ENCODE measurements around the gene KIZ.

Gene KIZ

GRCh38 chr20:21288587-21289370 is 162.9 kb downstream of the KIZ start:
- H3K9ac ChIP-seq (ENCODE audit: low read length): no peak overlapping the region
- H3K36me3 ChIP-seq (ENCODE audit: control insufficient read depth, insufficient read depth, low read length): no peaks in the 10 kb centered on the region
- no peaks in the 10 kb centered on the region for H3K9me3 ChIP-seq (ENCODE audit: control insufficient read depth, low read length)
- H3K27me3 ChIP-seq (ENCODE audit: control insufficient read depth, insufficient read depth, low read length): no peaks in the 10 kb centered on the region
- H3K4me1 ChIP-seq (ENCODE audit: control insufficient read depth, insufficient read depth, low read length): no peaks in the 10 kb centered on the region
- no peak overlapping the region for H3K4me3 ChIP-seq (ENCODE audit: low read length)

DNA sequence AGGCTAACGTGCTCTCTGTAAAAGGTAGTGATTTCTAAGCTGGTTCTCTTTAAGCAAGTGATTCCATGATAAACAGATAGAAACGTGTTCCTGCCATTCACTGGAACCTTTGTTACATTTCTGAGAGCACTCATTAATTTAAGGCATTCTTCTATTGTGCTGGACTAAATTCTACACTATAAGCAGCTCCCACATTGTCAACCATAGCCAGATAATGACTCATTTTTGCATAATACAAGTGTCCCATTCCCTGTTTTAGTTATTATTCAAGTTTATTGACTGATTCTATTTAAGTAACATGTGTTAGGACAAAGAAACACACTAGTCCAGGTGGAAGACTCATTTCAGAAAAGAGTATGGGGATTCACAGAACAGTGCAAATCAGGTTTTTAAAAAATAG is 163.8 kb downstream of the KIZ start:
- Histone ChIP-seq H3K4me1 (ENCODE audit: control insufficient read depth, insufficient read depth, low read length) (no peaks in the 10 kb centered on the region), H3K36me3 (ENCODE audit: control insufficient read depth, insufficient read depth, low read length) (no peaks in the 10 kb centered on the region), H3K4me3 (ENCODE audit: low read length) (no peak overlapping the region), H3K27me3 (ENCODE audit: control insufficient read depth, insufficient read depth, low read length) (no peaks in the 10 kb centered on the region), H3K9me3 (ENCODE audit: control insufficient read depth, low read length) (no peaks in the 10 kb centered on the region), H3K9ac (ENCODE audit: low read length) (no peak overlapping the region)

DNA sequence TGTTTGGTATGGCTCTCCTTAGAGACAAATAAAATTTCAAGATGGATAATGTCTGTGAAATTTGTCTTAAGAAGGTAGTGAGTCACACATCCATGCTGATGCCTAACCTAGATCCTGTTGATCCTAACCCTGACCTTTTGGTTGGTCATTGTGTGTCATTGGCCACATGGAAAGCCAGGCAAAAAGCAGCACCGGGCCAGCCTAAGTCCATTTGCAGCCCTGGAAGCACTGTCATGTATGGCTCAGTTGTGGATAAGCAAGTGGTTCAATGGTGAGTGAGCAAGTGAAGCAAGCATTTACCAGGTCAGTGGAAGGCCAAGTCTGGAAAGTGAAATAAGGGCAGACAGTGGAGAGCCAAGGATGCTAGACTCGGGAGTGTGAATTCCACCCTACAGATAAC is 165.1 kb downstream of the KIZ start:
- H3K4me3 ChIP-seq (ENCODE audit: low read length): no peak overlapping the region

DNA sequence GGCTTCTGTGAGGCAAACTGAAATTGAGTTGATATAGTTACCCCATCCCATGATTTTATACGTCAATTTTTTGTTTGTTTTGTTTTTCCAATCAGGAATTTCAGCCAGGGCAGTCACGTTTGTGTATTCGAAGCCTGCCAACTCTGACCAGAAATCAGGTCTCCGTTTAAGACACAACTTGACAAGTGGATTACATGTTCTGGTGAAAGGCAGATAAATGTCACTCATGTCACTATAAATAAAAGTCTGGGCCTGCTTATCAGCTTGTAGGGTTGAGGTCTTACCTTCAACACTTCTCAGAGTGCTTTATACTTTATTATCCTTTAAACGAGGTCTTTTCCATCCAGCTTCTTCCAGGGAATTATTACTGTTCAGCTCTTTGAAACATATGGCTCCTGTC is 168.9 kb downstream of the KIZ start:
- no peak overlapping the region for H3K4me3 ChIP-seq (ENCODE audit: low read length)
- no peak overlapping the region for H3K9ac ChIP-seq (ENCODE audit: low read length)
- H3K4me1 ChIP-seq (ENCODE audit: control insufficient read depth, insufficient read depth, low read length): no peaks in the 10 kb centered on the region
- H3K36me3 ChIP-seq (ENCODE audit: control insufficient read depth, insufficient read depth, low read length): no peaks in the 10 kb centered on the region
- H3K27me3 ChIP-seq (ENCODE audit: control insufficient read depth, insufficient read depth, low read length): peaks cover 3% of the 10 kb centered on the region
- no peaks in the 10 kb centered on the region for H3K9me3 ChIP-seq (ENCODE audit: control insufficient read depth, low read length)

More for the DNA sequence above, 165.1 kb downstream of the KIZ start:
- no peak overlapping the region for H3K9ac ChIP-seq (ENCODE audit: low read length)
- no peaks in the 10 kb centered on the region for H3K9me3 ChIP-seq (ENCODE audit: control insufficient read depth, low read length)
- no peaks in the 10 kb centered on the region for H3K4me1 ChIP-seq (ENCODE audit: control insufficient read depth, insufficient read depth, low read length)
- no peaks in the 10 kb centered on the region for H3K27me3 ChIP-seq (ENCODE audit: control insufficient read depth, insufficient read depth, low read length)
- H3K36me3 ChIP-seq (ENCODE audit: control insufficient read depth, insufficient read depth, low read length): no peaks in the 10 kb centered on the region

All from mucosa of stomach (tissue), 1 donor.